ENCODE data around the gene HSPA8.
A peak's percentile ranks its signal among the peaks of the same experiment; 100 is the strongest.

HSPA8 gene

DNA sequence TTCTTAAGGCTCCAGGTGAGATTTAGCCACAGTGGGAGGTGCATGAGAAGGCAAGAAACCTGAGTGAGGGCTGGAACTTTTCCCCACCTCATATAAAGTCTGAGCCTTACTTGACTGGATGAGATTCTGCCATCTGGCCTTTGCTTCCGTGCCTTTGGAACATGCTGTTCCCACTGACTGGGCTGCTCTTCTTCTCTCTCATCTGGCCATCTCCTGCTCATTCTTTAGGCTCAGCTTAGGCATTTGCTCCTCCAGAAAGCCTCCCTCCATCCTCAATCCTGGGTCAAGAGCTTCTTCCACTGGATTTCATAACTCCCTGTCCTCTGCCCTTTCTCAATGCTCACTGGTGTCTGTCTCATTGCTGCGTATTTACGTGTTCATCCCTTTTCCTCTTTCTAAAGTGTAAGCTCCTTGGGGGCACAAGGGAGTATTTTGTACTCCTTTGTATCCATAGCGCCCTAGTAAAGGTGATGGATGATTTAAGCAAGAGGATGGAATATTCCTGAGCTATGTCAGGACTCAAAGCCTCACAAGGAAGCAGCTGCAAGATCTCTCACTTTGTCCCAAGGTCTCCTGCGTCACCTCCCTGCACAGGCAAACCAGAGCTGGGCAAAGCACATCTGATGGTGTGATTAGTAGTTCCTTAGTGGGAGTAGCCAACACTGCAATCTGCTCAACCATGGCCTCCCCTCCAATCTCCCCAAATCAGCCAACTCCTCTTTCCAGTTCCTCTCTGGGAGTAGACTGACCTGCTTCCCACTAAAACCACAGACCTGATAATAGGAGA, 15.3 kb downstream of the HSPA8 start:
- DNase-seq, result no peak

DNA sequence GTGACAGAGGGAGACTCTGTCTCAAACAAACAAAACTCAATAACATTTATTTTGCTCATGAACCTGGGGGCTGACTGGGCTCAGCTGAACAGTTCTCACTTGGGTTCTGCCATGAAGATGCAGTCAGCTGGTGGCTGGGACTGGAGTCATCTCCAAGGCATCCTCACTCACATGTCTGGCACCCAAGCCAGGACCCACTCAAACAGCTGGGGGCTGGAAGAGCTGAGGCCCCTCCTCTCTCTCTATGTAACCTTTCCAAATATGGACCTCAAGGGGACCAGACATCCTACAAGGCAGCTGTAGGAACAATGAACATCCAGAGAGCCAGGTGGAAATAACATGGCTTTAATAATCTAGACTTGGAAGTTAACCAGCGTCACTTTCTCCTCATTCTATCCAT, 16.8 kb downstream of the HSPA8 start:
- DNase-seq, result no peak

DNA sequence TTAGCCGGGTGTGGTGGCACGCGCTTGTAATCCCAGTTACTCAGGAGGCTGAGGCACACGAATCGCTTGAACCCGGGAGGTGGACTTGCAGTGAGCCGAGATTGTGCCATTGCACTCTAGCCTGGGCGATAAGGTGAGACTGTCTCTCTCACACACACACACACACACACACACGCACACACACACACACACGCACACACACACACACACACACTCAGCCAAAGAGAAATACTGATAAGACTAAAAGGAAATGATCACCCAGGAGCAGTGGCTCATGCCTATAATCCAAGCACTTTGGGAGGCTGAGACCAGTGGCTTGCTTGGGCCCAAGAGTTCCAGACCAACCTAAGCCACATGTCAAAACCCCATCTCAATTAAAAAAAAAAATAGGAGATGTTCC, 20.8 kb downstream of the HSPA8 start:
- DNase-seq, result no peak

DNA sequence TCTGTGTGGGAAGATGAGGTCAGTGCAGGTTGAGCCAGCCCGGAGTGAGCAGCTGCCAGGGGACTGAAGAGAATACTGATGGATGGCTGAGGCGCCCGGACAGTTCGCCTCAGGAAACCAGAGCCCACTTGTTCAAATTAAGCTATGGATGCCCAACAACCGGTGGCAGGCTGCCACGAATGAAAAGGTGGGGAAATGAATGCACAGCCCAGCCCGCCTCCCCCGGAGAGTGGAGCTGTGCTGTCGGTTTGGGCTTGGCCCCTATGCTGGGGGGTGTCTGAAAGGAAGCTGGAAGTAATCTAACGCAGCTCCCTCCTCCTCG, 21.9 kb downstream of the HSPA8 start:
- DNase-seq, result no peak

DNA sequence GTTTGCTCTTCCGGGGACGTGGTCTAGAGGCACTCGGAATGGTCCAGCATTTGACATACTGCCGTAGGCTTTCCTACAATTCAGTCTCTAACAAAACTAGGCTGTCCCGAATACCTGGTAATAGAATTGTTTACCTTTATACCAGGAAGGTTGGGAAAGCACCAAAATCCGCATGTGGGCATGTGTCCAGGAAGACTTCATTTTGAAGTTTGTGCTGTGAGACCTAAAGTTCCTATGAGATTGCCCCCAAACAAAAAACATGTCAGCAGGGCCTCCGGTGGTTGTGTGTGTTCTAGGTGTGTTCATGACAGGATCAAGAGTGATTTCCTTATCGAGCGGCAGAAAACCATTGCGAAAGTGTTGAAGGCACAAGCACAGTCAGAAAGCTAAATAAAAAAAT, 26.1 kb downstream of the HSPA8 start:
- no peak for DNase-seq

DNA sequence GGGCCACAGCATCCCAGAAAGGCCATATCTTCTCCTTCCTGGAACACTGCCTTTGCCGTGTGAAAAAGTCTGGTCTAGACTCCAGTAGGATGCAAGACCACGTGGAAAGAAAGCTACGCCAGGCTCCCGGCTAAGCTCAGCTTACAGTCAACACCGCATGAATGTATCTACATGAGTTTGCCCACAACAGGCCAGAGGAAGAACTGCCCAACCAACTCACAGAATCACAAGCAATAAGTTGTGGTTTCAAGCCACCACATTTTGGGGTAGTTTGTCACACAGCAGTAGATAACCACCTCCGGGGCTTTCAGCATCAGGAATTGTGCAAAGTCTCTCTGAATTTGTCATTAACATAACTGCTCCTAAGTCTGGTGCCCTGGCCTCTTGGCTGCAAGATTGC, 27.3 kb downstream of the HSPA8 start:
- no peak for DNase-seq

DNA sequence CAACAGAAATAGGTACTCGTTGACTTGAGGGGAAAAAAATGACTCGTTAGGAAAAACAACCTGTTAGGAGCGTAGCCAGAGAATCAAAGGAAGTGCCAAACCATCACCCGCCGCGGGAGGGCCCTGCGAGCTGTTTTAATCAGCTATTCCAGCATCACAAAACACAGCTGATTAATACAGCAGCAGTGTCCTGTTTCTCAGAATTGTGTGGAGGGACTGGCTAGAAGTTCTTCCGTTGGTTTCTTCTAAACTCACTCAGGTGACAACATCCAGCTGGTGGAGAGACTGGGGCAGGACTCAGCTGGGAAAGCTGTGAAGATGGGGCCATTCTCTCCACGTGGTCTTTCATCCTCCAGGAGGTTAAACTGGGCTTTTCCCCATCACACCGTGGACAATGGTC, 28.0 kb downstream of the HSPA8 start:
- no peak for DNase-seq

DNA sequence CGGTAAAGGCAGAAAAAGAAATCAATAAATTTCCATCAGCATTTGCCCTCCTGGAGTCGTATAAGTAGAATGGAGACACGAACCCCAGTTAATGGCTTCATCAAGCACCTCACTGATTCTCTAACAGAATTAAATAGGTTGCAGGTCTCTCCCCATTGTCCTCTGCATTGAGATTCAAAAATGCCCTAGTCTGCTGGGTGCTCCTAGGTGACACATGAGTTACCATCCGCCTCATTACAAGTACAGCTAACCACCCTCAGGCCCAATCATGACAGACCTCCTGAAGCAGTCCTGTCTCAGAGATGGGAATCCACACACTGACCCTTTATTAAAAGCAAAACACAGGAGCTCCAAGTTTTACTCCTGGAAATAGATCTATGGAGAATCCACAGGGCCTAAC, 31.4 kb downstream of the HSPA8 start:
- DNase-seq, result no peak

DNA sequence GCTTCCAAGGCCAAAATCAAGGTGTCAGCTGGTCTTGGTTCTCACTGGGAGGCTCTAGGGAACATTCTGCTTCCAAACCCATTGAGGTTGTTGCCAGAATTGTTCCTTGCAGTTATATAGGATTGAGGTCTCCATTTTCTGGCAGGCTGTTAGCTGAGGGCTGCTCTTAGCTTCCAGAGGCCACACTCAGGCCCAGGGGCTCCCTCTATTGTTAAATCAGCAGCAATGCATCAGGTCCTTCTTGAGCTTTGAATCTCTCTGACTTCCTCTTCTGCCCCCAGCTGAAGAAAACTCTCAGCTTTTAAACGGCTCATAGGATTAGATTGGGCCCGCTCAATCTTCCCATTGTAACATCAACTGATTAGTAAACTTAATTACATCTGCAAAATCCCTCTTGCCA, 41.0 kb downstream of the HSPA8 start:
- peak; percentile 4 for DNase-seq

DNA sequence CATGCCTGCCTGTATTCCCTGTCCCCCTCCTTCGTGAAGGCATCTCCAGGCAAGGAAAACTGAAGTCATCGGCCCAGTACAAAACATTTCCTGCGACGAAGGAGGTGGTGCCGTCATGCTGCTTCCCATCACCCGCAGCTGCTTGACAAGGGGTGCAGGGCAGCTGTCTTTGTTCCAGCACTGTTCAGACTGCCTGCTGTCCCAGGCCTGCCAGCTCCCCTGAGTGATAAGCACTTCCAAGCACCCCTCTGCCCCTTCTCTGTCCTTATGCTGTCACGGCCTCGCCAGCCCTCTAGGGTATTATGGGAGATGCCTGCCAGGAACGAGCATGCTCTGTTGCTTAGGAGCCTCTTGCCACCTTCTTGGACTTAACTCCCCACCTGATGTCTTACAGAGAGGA, 43.2 kb downstream of the HSPA8 start:
- DNase-seq, result no peak

DNA sequence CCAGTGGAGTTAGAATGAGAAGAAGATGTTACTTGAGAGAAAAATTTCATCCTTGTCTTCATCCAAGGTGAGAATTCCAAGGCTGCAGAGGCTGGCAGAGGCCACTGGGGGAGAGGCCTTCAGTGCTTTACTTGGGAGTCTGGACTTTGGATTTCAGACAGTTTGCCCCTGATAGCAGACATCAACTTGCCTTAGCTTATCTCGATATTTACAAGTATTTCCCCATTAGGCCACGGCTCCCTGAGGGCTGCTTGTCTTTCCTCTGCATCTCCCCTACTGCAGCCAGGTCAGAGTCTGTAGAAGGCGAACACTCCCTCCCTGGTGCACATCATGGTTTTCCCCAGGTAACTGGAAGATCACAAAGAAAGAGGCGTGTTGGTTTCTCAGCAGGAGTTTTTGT, 50.4 kb downstream of the HSPA8 start:
- DNase-seq, result no peak

All from activated CD4-positive, alpha-beta T cell treated with anti-CD3 and anti-CD28 coated beads, Interleukin-2, amount 50 U/mL, for 1 hour (primary cell).